ENCODE data around the gene MYO1B. TPM values are rescaled to one million over a fixed set of nuclear protein-coding genes. Genes with fewer than 3 reads are reported as not detected.

The MYO1B gene
- total and polyA plus RNA-seq, 10 of the 15 experiments (the other 5 are each of a cell fraction or from before 2014, with no cell fraction given): 0.10 to 4.2 (median 1.6) TPM

GRCh38 chr2:191228861-191229260, 16.3 kb upstream of the MYO1B start (continued):
- TF ChIP-seq MYB (IDR thresholded peaks at IDR 0.05; ENCODE audit: borderline replicate concordance, low read depth, low read length): no peak
- TF ChIP-seq ZZZ3 (IDR thresholded peaks at IDR 0.05; ENCODE audit: control insufficient read depth, insufficient read length, low read depth): no peak
- no peak for TF ChIP-seq MYC (IDR thresholded peaks at IDR 0.05; ENCODE audit: insufficient read depth, insufficient read length, insufficient replicate concordance, low read length, severe bottlenecking)
- TF ChIP-seq CHD2 (IDR thresholded peaks at IDR 0.05; ENCODE audit: borderline replicate concordance, low read depth, low read length): no peak
- no peak for TF ChIP-seq CBX5 (IDR thresholded peaks at IDR 0.05; ENCODE audit: low read depth)
- no peak for TF ChIP-seq SREBF1 (IDR thresholded peaks at IDR 0.05; ENCODE audit: low read length)
- TF ChIP-seq YBX1 (IDR thresholded peaks at IDR 0.05): no peak
- TF ChIP-seq USF1 (IDR thresholded peaks at IDR 0.05; ENCODE audit: borderline replicate concordance, extremely low read length, insufficient read depth, low read depth, low read length): no peak

- intact Hi-C loops (cut with micrococcal nuclease; ENCODE audit: unreplicated experiment) (loop anchor here (5.0 kb wide), 1 partner anchor 287 kb away; no protein-coding TSS in a partner anchor), in situ Hi-C loops (cut with MboI) (no loop called here)
- Histone ChIP-seq H3K4me3 (no peak overlapping the region), H3K27me3 (replicated peaks in 1 of 2; ENCODE audit: control insufficient read depth in 2 of 2, insufficient read depth in 2 of 2, low read length in 1 of 2) (no peaks in the 10 kb centered on the region), H3K4me2 (ENCODE audit: control insufficient read depth, insufficient read depth) (no peak overlapping the region), H3K9ac (ENCODE audit: control insufficient read depth, insufficient read depth, low read length) (no peak overlapping the region), H3K27ac (ENCODE audit: control insufficient read depth, insufficient read depth) (no peak overlapping the region), H3K9me3 (replicated peaks; ENCODE audit: control insufficient read depth, insufficient read depth, low read length) (no peaks in the 10 kb centered on the region), H3K4me1 (ENCODE audit: control insufficient read depth, insufficient read depth, low read length) (0 out of 2 replicates have a peak, but pooled peaks cover 8% of the 10 kb centered on the region), H3K79me2 (ENCODE audit: control insufficient read depth, insufficient read depth, low read length) (no peaks in the 10 kb centered on the region), H4K20me1 (ENCODE audit: control insufficient read depth, insufficient read depth) (no peaks in the 10 kb centered on the region), H2AFZ (ENCODE audit: control insufficient read depth, low read depth, low read length) (no peak overlapping the region), H3K36me3 (ENCODE audit: control insufficient read depth in 2 of 2, insufficient read depth in 2 of 2, low read length in 1 of 2) (no peaks in the 10 kb centered on the region)
- TF ChIP-seq KAT2A (conservative IDR thresholded peaks at IDR 0.05; ENCODE audit: control insufficient read depth, low read depth, low read length) (no peak), NR2F1 (conservative IDR thresholded peaks at IDR 0.05) (no peak), JUND (IDR thresholded peaks at IDR 0.05; ENCODE audit: low read depth, low read length) (no peak)
- DNase-seq (ENCODE audit: low read depth, low spot score) (no peak), ATAC-seq (no peak), FAIRE-seq (no peak)
- ChIA-PET POLR2A (no interaction called here), SMC1A (ENCODE audit: uncharacterized antibody, unreplicated experiment) (interaction anchor here (0.6 to 1.1 kb wide), 2 partner anchors 65 to 260 kb away, joined by 3 to 4 read pairs; no protein-coding TSS in a partner anchor), CTCF (no interaction called here), RAD21 (ENCODE audit: unreplicated experiment) (no interaction called here)
- BruUV-seq (replicated peaks): no TSS peak
- WGBS (ENCODE audit: insufficient coverage, insufficient replicate concordance, low lambda C conversion rate, missing lambda C conversion rate): 23% methylated on average over 5 of the region's 5 CpGs
Measured at GRCh38 chr2:191230174-191230573, 15.0 kb upstream of the MYO1B start.

Data from GM12878 (cell line).